Measurements from ENCODE around the gene ADCY9. TPM values are rescaled to one million over a fixed set of nuclear protein-coding genes. Genes with fewer than 3 reads are reported as not detected.

Gene ADCY9
- total RNA-seq, 1 donor from 2014 or later = 12.0 TPM

DNA sequence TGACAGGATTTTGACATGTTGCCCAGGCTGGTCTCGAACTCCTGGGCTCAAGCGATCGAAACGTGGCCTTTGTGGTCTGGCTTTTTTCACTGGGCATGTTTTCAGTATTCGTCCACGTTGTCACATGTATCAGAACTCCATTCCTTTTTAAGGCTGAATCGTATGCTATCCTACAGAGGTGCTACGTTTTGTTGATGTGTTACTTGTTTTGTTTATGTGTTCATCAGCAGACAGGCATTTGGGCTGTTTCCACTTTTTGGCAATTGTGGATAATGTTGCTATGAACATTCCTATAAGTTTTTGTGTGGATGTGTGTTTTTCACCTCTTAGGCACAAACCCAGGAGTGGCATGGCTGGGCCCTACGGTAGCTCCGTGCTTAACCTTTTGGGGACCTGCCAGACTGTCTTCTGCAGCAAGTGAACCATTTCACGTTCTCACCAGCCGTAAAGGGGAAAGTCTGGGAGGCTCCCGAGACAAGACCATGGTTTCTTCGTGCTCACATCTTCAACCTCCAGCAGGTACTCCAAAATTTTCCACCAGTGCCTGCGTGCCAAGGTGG lies 26.9 kb downstream of the ADCY9 start:
- Histone ChIP-seq H3K27me3 (ENCODE audit: control insufficient read depth, insufficient read depth, low read length) (no peaks in the 10 kb centered on the region), H3K4me3 (ENCODE audit: low read depth, low read length) (no peak overlapping the region), H3K36me3 (ENCODE audit: control insufficient read depth, insufficient read depth, low read length) (no peaks in the 10 kb centered on the region)
- TF ChIP-seq, protein P1, sequence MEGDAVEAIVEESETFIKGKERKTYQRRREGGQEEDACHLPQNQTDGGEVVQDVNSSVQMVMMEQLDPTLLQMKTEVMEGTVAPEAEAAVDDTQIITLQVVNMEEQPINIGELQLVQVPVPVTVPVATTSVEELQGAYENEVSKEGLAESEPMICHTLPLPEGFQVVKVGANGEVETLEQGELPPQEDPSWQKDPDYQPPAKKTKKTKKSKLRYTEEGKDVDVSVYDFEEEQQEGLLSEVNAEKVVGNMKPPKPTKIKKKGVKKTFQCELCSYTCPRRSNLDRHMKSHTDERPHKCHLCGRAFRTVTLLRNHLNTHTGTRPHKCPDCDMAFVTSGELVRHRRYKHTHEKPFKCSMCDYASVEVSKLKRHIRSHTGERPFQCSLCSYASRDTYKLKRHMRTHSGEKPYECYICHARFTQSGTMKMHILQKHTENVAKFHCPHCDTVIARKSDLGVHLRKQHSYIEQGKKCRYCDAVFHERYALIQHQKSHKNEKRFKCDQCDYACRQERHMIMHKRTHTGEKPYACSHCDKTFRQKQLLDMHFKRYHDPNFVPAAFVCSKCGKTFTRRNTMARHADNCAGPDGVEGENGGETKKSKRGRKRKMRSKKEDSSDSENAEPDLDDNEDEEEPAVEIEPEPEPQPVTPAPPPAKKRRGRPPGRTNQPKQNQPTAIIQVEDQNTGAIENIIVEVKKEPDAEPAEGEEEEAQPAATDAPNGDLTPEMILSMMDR (IDR thresholded peaks at IDR 0.05; ENCODE audit: insufficient read depth, low read length, poor library complexity, severe bottlenecking) = no peak
- no peak for DNase-seq (ENCODE audit: low read depth)

DNA sequence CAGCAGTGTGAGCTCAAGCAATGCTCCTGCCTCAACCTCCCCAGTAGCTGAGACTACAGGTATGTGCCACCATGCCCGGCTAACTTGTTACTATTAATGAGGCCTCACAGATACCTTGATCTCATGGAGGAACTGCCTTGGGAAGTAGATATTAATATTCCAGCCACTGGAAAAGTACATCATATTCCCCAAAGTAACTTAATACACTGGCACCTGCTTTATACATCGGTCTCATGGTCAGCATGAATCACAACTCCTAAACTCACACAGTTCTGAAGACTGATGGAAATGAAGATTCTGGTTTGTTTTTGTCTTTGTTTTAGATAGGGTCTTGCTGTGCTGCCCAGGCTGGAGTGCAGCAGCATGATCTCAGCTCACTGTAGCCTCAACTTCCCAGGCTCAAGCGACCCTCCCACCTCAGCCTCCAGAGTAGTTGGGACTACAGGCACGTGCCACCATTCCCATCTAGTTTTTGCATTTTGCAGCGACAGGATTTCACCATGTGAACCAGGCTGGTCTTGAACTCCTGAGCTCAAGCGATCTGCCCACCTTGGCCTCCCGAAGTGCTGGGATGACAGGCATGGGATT lies 28.2 kb downstream of the ADCY9 start:
- no peak for DNase-seq (ENCODE audit: low read depth)
- H3K4me3 ChIP-seq (ENCODE audit: low read depth, low read length) = no peak overlapping the region
- TF ChIP-seq, protein P1 (IDR thresholded peaks at IDR 0.05; ENCODE audit: insufficient read depth, low read length, poor library complexity, severe bottlenecking) = no peak
- no peaks in the 10 kb centered on the region for H3K27me3 ChIP-seq (ENCODE audit: control insufficient read depth, insufficient read depth, low read length)
- no peaks in the 10 kb centered on the region for H3K36me3 ChIP-seq (ENCODE audit: control insufficient read depth, insufficient read depth, low read length)

DNA sequence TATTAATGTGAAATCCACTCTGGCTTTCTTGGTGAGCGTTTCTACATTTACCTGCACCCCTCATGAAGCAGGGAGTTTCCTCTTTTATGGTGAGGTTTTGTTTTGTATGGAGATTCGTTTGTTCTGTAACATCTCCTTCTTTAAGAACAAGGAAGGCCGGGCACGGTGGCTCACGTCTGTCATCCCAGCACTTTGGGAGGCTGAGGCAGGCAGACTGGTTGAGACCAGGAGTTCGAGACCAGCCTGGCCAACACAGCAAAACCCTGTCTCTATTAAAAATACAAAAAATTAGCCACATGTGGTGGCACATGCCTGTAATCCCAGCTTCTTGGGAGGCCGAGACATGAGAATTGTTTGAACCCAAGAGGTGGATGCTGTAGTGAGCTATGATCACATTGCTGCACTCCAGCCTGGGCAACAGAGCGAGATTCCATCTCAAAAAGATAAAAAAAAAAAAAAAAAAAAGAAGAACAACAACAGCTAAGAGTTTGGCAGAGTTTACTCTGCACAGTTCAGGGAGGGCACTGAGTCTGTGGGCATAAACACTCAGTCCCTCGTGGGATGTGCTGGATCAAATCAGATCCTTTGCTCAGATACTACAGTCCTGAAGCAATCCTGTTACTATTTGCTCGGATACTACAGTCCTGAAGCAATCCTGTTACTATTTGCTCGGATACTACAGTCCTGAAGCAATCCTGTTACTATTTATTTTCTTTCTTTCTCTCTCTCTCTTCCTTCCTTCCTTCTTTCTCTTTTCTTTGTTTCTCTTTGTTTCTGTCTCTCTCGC lies 28.9 kb downstream of the ADCY9 start:
- TF ChIP-seq, protein P1 (IDR thresholded peaks at IDR 0.05; ENCODE audit: insufficient read depth, low read length, poor library complexity, severe bottlenecking) = no peak
- H3K4me3 ChIP-seq (ENCODE audit: low read depth, low read length) = no peak overlapping the region
- no peaks in the 10 kb centered on the region for H3K36me3 ChIP-seq (ENCODE audit: control insufficient read depth, insufficient read depth, low read length)
- no peak for DNase-seq (ENCODE audit: low read depth)
- H3K27me3 ChIP-seq (ENCODE audit: control insufficient read depth, insufficient read depth, low read length) = no peaks in the 10 kb centered on the region

DNA sequence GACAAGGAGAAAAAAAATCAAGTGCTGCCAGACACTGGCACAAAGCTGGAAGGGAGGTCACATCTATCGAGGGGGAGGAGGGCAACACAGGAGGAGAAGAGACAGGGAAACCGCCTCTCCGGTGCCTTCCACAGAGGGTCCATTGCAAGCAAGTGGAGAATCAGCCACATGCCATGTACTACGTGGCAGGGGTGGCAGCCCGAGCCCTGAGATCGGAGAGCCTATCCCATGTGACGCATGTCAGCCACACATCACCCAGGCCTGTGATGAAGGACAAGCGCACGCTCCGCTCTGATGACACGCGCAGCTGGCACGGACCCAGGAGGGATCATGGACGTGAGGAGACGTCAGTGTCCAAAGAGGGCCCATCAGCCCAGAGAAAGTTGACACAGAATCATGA lies 30.1 kb downstream of the ADCY9 start:
- H3K4me3 ChIP-seq (ENCODE audit: low read depth, low read length) = no peak overlapping the region
- no peaks in the 10 kb centered on the region for H3K36me3 ChIP-seq (ENCODE audit: control insufficient read depth, insufficient read depth, low read length)
- DNase-seq (ENCODE audit: low read depth) = no peak
- TF ChIP-seq, protein P1 (IDR thresholded peaks at IDR 0.05; ENCODE audit: insufficient read depth, low read length, poor library complexity, severe bottlenecking) = no peak
- no peaks in the 10 kb centered on the region for H3K27me3 ChIP-seq (ENCODE audit: control insufficient read depth, insufficient read depth, low read length)

DNA sequence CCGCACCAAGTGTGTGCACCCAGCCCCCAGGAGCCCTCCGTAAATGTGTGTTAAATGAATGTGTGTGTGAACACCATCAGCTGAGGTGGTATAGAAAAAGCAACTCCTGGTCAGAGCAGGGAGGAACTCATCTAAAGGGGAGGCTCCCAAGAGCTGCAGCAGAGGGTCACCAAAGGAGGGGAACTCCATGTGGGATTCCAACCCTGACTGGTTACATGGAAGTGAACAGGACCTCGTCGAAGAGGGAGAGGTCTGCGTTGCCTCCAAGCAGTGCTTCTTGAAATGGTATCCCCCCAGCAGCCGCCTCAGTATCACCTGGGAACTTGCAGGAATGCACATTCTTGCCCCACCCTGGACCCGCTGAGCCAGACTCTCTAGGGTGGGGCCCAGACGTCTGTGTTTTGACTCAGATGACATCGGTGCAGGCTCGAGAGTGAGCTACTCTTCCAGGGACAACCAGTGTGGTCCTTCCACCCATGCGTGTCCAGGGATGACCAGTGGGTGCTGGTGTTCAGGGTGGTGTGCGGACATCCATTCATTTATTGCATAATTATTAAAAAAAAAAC lies 30.8 kb downstream of the ADCY9 start:
- DNase-seq (ENCODE audit: low read depth) = no peak
- H3K27me3 ChIP-seq (ENCODE audit: control insufficient read depth, insufficient read depth, low read length) = no peaks in the 10 kb centered on the region
- TF ChIP-seq, protein P1 (IDR thresholded peaks at IDR 0.05; ENCODE audit: insufficient read depth, low read length, poor library complexity, severe bottlenecking) = no peak
- H3K4me3 ChIP-seq (ENCODE audit: low read depth, low read length) = no peak overlapping the region
- H3K36me3 ChIP-seq (ENCODE audit: control insufficient read depth, insufficient read depth, low read length) = no peaks in the 10 kb centered on the region
